H1 (cell line): ENCODE results near the gene ENOSF1. TPM values are rescaled to one million over a fixed set of nuclear protein-coding genes. Genes with fewer than 3 reads are reported as not detected.

Experiments used
- EGR1 ChIP-seq: IDR thresholded peaks from 2 replicates; pipeline ENCODE4 v1.6.1; 2011; ENCODE audit warnings: low read depth, low read length, borderline replicate concordance
- SRF ChIP-seq: IDR thresholded peaks from 2 replicates; pipeline ENCODE4 v1.6.1; 2011; ENCODE audit warnings: mild to moderate bottlenecking, low read depth, low read length, moderate library complexity
- polyA plus RNA-seq, 7 experiments: library from polyadenylated mRNA; depleted of rRNA in 3 of 7; stranded (reverse) in 5 of 7; unstranded in 2 of 7; fragments of >200 nt in 5 of 7; fragments of 200-250 nt in 2 of 7; gene quantifications; 1 replicate in 5 of 7; 2 replicates in 1 of 7; 4 replicates in 1 of 7; pipeline versions ENCODE4 v1.2.1 to v1.2.3, GENCODE V29; 2011 to 2013; ENCODE audit warnings: missing spikeins in 2 of 7, mixed read lengths in 2 of 7
- total RNA-seq: library from RNA; stranded (reverse); fragmentation: NEBNext Ultra II Directional; extraction: Animal tissue kit (Norgen Biotek cat#: 25700); gene quantifications from 2 replicates; pipeline ENCODE4 v1.2.1, GENCODE V29; 2021
- TF ChIP-seq, protein P1 (sequence below): IDR thresholded peaks from 2 replicates; pipeline ENCODE4 v1.6.1; 2012; ENCODE audit warnings: inconsistent platforms

Gene ENOSF1
- total and polyA plus RNA-seq, 2 of the 8 experiments (the other 6 are each of a cell fraction or from before 2014, with no cell fraction given): 15.4 to 26.4 TPM

DNA sequence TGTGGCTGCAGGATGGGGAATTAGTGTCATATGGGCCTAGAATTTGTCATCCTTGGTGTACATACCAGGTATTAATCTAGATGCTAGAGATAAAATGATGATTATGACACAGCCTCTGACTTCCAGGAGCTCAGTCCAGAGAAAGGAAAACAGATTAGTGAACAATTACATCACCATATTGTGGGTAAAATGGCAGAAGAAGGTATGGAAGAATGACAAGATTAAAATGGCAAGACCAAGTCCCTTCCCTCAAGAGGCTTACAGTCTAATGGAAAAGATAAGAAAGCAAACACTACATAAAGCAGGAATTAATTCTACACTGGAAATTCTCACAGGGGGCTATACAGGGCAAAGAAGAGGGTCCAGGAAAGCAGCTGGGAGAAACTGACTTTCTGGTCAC lies 80.9 kb downstream of the ENOSF1 start (continued):
- no peak for TF ChIP-seq SRF
- TF ChIP-seq EGR1: no peak
- TF ChIP-seq, protein P1, sequence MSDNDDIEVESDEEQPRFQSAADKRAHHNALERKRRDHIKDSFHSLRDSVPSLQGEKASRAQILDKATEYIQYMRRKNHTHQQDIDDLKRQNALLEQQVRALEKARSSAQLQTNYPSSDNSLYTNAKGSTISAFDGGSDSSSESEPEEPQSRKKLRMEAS: no peak
- TF ChIP-seq, all 59 proteins: peak for 0
